GM19468 (cell line): ENCODE measurements around the gene TRERF1.

Source experiments
- ATAC-seq: cut with Tn5 transposase; IDR thresholded peaks from one replicate; pipeline ENCODE4 v1.9.1; 2021; ENCODE audit warnings: mild to moderate bottlenecking, moderate library complexity, moderate number of reproducible peaks; ENCODE audit not compliant: unreplicated experiment; ENCODE audit errors: extremely low read depth

Gene TRERF1

DNA sequence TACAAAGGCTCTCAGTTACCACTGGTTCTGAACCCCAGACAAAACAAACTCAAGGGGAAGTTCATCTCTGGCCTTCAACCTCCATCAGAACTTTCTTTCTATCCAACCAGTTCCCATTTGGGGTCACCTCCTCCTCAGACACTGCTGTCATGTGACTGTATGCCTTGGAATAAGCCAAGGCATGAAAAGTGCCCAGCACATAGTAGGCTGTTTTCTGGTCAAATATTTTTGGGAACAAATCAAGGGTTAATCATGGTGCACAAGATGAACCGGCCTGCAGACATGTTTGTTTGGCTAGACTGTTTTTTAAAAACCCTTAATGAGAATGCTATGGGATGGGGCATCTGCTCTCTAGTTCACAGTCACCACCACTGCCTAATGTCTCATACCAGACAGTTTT is 185.2 kb downstream of the TRERF1 start:
- no peak for ATAC-seq

DNA sequence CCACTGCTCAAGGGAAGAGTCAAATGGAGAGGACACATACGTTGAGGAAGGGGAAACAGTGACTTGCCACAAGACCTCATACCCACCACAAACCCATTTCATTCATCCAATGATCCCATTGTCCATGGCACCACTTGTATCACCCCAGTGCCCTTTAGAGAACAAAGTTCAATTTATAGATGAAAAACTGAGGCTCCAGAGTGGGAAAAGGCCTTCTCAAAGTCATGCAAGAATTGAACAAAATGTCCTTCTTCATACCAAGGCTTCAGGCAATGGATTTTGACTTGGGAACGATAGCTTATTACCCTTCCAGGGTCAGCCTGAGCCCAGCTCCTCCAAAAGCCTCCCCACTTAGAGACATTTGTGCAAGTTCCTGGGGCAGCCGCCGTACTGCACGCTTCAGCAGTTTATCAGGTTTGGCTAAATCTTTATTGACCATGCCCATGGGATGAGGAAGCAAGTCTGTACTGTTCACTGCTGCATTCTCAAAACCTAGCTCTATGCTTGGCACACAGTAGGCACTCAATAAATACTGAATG is 186.8 kb downstream of the TRERF1 start:
- ATAC-seq, result no peak

DNA sequence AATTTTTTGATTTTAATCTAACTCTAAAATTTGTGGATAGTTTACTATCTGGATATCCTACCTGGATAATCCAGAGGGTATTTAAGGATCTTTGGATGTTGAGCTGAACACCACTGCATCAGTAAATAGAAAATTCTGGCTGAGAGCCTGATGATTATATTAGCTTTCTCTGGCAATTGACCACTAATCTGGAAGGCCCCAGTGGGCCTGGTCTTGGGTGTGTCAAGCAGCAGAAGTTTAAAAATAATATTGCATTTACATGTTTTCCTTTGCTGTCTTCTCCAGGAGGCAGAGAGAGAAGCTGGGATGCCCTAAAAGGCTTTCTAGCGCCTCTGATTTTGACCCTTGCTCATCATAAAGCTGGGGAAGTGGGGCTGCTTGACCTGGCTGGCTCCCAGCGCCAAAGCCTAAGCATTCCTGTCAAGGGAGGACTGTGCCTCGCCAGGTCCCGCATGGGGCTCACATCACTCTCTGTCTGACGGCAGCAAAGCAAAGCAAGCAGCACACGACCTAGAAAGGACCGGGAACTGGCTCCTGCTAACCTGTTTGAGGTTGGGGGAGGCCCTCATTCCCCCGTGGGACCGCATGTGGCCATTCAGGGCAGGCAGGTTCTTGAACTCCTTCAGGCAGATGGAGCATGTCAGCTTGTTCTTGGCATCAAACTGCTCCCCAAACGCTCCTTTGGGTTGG is 187.4 kb downstream of the TRERF1 start:
- no peak for ATAC-seq

DNA sequence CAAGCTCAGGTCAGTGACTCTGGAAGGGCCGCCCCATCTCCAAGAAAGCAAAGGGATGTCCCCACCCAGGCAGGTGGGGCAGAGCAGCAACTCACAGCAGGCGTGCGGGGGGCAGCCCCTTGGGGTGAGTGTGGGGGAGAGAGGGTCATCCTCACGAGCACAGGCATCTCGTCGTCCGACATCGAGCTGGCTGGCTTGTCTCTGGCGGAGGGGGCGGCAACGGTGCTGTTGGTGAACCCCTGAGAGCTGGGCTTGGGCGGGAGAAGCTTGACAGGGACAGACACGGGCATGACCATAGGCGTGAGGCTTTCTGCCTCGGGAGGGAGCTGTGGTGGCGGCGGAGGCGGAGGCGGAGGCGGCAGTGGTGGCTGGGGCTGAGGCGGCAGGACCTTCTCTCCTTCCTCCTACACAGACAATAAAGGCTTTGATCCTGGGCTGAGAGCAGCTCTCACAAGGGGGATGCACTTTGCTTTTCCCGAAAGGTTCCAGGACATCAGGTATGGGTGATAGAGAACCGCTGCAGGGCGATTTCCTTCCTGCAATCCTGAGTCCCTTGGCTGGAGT is 188.5 kb downstream of the TRERF1 start:
- ATAC-seq, result no peak

DNA sequence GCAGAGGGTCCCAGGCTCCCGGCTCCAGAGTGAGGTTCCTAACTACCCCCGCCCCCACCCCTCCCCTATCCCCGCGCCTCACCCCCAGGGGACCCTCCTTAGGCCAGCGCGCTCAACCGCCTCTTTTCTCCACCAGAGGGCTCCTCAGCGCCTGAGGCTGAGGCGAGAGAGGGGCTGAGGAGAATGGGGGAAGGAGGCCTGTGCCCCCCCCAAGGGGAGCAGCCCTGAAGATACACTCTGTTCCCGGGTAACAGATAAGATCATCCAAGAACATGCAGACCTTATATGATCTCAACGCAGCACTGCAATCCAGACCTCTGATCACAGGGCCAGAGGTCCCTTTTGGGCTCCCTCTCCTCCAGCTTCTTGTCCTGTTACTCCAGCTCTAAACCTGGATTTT is 190.8 kb downstream of the TRERF1 start:
- ATAC-seq, result no peak

DNA sequence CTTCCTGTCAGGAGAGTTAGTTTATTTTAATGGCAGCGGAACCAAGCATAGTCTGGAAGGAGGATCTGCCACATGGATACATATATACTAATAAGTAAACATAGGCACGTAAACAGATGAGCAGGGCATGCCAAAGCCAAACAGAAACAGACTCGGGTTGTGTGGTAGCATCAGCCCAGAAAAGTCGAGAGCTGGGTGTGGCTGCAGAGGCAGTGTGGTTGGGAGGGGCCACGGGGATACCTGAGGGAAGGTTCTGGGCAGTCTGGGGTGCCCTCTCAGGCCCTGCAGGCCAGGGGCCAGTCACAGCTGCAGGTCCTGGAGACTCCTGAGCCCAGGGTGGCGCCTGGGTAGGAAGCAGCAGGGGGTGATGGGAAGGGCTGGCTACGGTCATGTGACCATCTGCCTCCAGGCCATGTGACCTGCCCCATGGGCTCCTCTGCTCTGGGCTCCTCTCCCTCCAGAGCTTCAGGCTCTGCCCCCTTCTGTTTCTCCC is 191.3 kb downstream of the TRERF1 start:
- no peak for ATAC-seq

DNA sequence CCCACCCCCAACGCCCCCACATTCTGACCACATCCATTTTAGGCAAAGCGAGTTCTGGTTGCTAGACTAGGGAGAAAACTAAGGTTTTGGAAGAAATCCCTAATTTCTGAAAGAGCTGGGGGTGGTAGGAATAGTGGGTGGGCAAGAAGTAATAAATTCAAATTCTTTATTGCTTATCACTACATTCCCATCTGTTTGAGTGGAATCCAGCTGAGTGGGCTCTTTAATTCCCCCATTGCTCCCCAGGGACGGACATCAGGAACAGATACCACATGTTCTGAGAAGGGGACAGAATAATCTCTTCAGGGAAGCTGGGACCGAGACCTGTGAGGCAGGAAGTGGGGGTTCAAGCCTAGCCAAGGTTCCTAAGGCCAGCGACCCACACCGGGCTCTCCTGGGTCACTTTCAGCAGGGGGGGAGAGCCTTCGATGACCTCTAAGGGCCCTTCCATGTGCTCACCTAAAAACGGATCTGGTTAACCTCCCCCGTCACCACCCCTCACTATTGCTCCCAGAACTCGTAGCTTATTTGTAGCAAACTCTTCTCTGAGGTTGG is 191.8 kb downstream of the TRERF1 start:
- no peak for ATAC-seq

DNA sequence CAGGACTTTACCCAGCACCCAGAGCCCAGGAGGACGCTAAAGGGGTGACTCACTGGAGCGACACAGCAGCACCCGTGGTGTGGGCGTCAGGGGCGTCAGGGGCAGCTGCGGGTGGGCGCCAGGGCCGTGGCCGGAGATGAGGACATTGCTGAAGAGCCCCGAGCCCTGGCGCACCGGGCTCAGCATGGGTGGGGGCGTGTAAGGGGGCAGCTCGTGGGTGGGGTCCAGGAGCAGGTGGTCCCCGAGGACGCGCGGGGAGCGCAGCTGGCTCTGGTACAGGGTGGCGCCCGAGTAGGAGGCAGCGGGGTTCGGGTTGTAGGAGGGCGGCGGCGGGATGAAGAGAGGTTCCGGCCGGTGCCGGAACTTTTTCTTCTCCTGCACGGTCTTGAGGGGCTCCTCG is 192.4 kb downstream of the TRERF1 start:
- no peak for ATAC-seq

DNA sequence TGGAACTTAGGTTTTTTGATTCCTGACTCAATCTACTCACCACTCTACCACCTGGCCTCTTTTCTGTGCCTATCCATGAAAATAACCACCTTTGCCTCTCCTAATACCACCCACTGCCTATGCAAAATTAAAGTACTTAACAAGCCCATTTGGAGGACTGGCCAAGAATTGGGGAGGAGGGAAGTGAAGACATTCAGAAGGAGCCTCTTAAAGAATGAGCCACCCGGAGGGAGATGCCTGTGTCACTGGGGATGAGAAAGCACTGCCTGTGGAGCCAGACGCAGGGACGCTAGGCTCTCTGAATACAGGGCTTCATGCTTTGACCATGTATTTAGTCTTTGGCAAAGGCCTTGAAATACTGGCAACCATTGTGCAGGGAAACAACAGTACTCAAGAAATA is 194.1 kb downstream of the TRERF1 start:
- ATAC-seq, result no peak

DNA sequence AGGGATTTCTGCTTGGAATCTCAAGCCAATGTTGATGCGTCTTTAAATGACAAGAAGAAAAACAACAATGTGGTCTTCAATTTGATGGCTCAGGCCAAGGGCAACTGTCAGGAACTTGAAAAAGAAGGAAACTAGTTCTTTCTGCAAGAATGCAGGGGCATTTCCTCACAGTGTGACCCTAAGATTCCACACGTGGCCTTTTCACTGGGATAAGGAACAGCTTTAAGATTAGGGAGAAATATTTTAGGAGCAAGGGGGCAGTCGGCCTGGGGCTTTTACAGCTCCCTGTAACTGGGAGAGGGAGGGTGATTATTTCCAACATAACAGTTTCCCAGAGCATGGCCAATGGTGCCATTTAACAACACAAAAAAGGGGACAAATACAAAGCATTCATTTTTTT is 194.7 kb downstream of the TRERF1 start:
- ATAC-seq, result no peak

DNA sequence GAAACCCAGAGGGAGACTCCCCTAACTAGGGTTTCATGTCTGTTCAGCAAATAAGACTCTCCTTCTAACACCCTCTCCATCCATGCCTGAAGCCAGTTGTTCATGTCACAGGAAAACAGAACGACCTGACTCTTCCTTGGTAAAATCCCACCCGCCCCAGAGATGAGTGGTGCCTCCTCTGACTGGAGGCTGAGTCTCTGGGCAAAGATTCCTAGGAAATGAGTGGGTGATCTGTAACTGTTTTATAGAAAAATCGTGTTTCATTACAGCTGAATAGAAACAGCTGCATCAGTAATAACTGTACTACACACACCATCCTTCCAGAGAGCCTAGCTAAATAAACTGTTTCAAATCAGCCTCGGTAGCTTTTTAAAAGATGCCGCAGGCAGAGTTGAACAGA is 196.7 kb downstream of the TRERF1 start:
- ATAC-seq, result no peak

DNA sequence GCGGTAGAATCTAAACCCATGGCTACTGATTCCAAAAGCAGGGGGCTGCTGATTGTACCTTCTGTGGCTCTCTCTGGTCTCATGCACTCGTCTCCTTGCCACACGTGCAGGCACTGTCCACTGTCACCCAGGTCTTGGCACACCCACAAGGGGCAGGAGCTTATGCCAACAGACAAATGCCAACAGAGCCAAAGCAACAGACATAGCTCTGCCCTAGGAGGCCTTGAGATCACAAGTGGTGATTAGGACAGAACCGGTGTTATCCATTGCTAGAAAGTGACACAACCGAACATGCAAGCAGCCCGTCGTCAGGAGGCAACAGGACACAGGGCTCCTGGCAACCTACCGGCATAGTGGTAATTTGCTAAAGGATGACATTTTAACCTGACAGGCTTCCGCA is 197.2 kb downstream of the TRERF1 start:
- ATAC-seq, result no peak

DNA sequence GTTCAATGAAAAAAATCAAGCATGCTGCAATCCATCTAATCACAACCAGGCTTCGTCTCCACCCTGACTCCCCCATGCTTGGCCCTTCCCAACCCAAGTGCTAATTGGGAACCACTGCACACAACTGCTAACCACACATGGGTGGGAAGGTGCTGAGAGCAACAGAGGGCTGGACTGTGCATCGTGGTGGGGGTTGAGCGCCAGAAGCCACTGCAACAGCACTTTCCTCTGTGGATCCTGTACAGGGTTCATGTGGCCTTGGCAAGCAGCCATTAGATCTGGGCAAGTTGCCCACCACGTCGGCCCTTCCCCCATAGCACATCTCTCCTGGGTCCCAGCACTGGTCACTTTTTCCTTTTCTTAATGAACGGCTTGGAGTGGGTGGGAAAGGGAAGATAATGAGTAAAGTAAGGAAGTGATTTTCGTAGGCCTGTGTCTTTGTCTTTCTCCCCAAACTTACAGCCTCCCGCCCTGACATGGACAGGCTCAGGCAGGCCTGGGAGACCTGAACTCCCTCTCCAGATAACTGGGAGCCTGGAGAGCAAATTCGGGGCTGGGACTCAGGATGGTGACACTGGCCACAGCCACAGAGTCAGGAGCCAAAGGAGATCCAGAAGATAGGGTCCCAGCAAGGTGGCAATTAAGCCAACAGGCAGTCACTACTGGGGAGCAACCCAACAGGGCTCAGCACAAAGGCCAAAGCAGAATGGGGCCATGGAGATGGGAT is 199.7 kb downstream of the TRERF1 start:
- ATAC-seq, result no peak

DNA sequence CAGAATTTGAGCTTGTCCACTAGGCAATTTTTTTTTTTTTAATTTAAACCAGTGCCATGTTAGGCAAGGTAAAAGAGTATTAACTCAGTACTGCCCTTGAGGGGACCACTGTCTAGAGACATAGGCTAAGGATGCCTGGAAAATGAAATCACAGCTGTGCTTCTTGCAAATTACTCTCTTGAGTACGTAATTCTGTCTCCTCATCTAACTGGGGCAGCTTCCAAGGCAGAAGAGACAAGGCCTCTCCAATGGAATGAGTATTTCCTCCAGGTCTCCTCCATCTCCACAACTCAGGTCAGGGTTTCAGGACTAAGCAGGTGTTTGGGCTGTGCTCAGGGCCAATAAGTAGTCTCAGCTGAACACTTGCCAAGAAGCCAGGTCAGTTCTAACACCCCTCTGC is 200.2 kb downstream of the TRERF1 start:
- ATAC-seq, result no peak

DNA sequence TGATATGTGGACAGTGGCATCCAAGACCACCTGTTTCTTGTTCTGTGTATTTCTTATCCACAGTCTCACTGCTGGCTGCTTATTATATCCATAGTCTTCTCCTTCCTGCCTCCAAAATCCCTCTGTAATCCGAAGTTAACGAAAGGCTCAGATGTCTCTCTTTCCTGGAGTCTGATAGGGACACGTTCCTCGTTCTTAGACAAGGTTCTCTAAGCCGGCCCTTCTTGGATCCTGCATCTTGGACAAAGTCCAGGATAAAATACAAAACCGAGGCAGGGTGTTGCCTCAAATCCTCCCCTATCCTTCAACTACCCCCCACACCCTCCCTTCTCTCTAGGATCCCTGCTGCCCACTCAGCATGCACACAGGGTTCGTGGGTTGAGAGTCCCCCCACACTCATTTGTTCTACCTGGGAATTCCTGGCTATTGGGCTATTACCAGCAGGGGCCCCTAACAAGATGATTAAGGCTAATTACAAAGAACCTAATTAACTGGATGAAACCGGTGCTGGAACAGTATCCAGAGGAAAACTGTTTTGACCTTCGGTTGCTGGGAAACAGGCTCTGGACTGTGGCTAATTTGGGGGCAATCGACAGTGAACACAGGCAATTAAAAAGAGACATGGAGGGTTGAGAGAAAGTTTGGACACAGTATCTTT is 201.3 kb downstream of the TRERF1 start:
- ATAC-seq, result no peak

DNA sequence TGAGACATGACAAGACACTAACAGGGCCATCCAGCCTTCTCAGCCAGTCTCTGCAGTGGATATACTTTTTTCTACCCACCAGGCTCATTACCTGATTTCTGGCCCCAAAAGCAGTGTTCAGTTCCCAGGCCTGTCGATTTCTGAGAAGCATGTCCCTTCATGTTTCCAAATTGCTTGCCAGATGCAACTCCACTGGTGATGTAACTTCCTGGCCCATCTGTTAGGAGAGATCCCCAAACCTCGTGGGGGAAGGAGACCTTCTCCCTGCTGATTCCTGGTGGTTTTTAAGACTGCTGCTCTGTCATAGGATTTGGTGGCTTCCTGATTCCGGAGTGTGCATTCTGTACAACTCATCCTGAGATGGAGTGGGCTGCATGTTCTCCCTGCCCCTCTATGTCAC is 202.4 kb downstream of the TRERF1 start:
- ATAC-seq, result no peak

DNA sequence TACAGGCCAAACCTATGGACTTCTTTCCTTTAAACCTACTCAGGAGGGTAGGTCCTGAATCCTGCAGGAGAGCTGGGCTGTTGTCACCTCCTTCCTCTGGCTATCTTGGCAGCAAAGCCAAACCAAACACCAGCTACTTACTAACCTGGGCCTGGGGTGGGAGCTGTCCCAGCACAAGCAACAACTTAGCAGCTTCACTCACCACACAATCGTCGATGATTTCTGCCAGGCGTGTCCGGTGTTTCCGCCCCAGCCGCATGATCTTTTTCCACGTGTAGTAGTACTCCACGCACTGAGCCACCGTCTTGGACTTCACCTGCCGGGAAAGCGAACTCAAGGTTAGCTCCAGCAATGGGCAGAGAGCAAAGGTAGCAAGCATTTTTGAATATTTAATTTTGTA is 208.7 kb downstream of the TRERF1 start:
- ATAC-seq, result no peak

DNA sequence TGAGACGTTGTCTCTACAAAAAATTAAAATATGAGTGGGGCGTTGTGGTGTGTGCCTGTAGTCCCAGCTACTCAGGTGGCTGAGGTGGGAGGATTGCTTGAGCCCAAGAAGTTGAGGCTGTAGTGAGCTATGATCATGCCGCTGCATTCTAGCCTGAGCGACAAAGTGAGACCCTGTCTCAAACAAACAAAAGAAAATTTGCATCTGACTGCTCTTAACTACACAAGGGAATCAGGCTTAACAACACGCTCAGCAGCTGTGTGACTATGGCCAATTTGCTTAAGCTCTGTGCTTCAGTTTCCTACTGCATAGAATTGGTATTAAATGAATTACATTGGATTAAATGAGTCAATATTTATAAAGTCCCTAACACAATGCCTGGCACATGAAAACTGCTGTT is 209.8 kb downstream of the TRERF1 start:
- no peak for ATAC-seq

DNA sequence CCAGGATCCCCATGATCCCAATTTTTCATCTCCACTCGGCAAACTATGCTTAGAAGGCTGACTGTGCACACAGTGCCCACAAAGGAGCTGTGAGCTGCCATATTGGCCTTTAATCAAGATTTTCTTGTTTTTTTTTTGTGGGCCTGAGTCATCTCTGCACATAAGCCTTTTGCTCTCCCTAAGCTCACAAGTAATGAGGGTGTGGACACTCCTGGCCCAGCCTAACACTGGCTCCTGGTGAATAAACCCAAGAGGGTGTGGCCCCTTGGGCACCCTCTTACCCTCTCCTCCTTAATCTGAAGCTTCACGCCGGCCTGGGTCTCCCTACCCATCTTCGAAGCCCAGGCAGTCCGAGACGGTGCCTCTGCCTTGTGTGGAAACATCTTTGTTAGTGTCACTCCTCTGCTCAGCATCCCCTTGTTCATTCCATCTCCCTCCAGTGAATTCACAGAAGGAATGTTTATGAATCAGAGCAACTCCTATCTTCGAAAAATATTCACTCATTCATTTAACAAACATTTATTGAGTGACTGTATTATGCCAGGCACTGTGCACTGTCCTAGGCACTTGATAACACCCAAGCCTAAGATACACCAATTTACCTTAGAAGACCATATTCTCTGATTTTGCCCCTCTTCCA is 211.9 kb downstream of the TRERF1 start:
- ATAC-seq, result no peak

DNA sequence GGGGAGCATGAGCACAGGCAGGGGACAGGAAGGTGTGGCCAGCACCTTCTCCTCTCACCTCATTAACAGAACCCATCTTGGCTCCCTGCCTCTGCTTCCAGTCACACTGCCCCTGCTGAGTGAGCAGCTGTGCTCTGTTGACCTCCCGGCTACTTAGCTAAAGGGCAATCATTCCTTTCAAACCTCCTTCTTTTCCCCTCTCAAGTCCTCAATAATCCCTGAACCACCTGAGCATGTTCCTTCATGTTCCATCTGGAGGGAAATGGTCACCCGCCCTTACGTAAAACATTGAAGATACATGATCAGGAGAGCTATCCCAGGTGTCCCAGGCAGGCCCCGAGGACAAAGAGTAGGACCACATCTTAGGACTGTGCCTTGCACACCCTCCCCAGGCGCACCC is 212.4 kb downstream of the TRERF1 start:
- no peak for ATAC-seq
